Activated CD8-positive, alpha-beta T cell treated with anti-CD3 and anti-CD28 coated beads, Interleukin-2, amount 10 ng/mL, durations not matched to agents 7 days and 5 days (primary cell): ENCODE results near the gene KCP. TPM values are rescaled to one million over a fixed set of nuclear protein-coding genes. Genes with fewer than 3 reads are reported as not detected.

Experiments
- ATAC-seq: fragments of 150-1000 bp; cut with Tn5 transposase; one replicate; pipeline ENCODE4 v1.10.0; 2021; ENCODE audit warnings: moderate library complexity
- CTCF ChIA-PET: fragments of 350-600 bp; sonication (Branson Sonifier 250); formaldehyde crosslinking; loops from one replicate; lab custom pipeline; 2021; ENCODE audit warnings: antibody characterized with exemption; lab: Charles Lee
- POLR2A ChIA-PET: fragments of 350-600 bp; sonication (Branson Sonifier 250); formaldehyde crosslinking; loops from one replicate; lab custom pipeline; 2021; ENCODE audit warnings: antibody characterized with exemption; lab: Charles Lee
- DNase-seq: peaks from one replicate; pipeline ENCODE4 v3.0.0-alpha.2; 2020
- H3K27ac Mint-ChIP-seq: one replicate; pipeline ENCODE4 v1.8.0; 2021; ENCODE audit warnings: mild to moderate bottlenecking, mixed read lengths
- H3K27me3 Mint-ChIP-seq: one replicate; pipeline ENCODE4 v1.8.0; 2021; ENCODE audit warnings: low read depth, mixed read lengths
- H3K36me3 Mint-ChIP-seq: one replicate; pipeline ENCODE4 v1.8.0; 2021; ENCODE audit warnings: low read depth, mixed read lengths
- H3K4me1 Mint-ChIP-seq: one replicate; pipeline ENCODE4 v1.8.0; 2021; ENCODE audit warnings: low read depth, mixed read lengths
- H3K4me3 Mint-ChIP-seq: one replicate; pipeline ENCODE4 v1.8.0; 2021; ENCODE audit warnings: mild to moderate bottlenecking, mixed read lengths
- H3K9me3 Mint-ChIP-seq: one replicate; pipeline ENCODE4 v1.8.0; 2022; ENCODE audit warnings: mixed read lengths; ENCODE audit not compliant: insufficient read depth
- total RNA-seq, 2 experiments: library from RNA; stranded (reverse); gene quantifications; one replicate each; pipeline ENCODE4 v1.2.3, GENCODE V29; 2021

Gene KCP
- total RNA-seq, 2 experiments from 2014 or later = 0.21 TPM; not detected in 1

GRCh38 chr7:128842674-128843641 is 67.6 kb downstream of the KCP start:
- Mint-ChIP-seq H3K4me1 (peaks cover 1% of the 10 kb centered on the region), H3K27me3 (no peaks in the 10 kb centered on the region)
- POLR2A ChIA-PET = interaction anchor here (1.3 kb wide), 1 partner anchor 20 kb away, joined by 5 read pairs; the partner anchor contains the start of gene ATP6V1F

DNA sequence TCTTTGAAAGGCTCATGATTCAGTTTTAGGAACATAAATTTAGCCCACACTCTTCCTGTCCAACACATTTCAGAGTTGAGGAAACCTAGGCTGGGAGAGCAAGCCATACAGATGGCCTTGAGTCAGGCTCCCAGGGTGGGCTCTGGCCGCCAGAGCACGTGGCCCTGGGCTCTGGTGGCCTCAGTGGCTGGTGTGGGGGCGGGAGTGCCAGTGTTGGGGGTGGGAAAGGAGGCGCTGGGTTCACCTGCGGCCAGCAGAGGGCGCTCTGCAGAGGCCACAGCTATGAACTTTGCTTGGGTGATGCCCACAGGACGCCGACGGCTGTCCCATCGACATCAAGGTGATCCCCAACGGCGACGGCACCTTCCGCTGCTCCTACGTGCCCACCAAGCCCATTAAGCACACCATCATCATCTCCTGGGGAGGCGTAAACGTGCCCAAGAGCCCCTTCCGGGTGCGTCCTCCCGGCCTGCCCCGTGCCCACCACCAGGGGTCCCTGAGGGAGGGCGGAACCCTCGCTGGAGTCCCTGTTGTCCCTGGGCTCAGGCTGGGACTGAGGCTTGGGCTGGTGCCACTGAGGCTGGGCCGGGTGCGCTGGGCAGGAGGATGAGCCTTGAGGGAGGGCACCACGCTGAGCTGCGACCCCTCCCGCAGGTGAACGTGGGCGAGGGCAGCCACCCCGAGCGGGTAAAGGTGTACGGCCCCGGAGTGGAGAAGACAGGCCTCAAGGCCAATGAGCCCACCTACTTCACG is 68.4 kb downstream of the KCP start:
- DNase-seq = peak; percentile 69
- no peaks in the 10 kb centered on the region for H3K36me3 Mint-ChIP-seq
- no peaks in the 10 kb centered on the region for H3K9me3 Mint-ChIP-seq
- H3K27ac Mint-ChIP-seq = peak overlapping the region; percentile 34
- peaks cover 1% of the 10 kb centered on the region for H3K4me1 Mint-ChIP-seq
- peak; percentile 64 for ATAC-seq
- ChIA-PET CTCF (interaction anchor here (0.6 to 3.1 kb wide), 10 partner anchors 8 to 41 kb away, joined by 3 to 22 read pairs (median 5); partner anchors contain the start of gene ATP6V1F), POLR2A (interaction anchor here (1.3 kb wide), 1 partner anchor 21 kb away, joined by 5 read pairs; the partner anchor contains the start of gene ATP6V1F)
- H3K4me3 Mint-ChIP-seq = no peak overlapping the region
- no peaks in the 10 kb centered on the region for H3K27me3 Mint-ChIP-seq

More at GRCh38 chr7:128842674-128843641, 67.6 kb downstream of the KCP start:
- no peaks in the 10 kb centered on the region for H3K36me3 Mint-ChIP-seq
- no peaks in the 10 kb centered on the region for H3K9me3 Mint-ChIP-seq
- no peak for DNase-seq
- ATAC-seq = no peak
- no peak overlapping the region for H3K27ac Mint-ChIP-seq
- no peak overlapping the region for H3K4me3 Mint-ChIP-seq
- CTCF ChIA-PET = interaction anchor here (0.6 to 3.1 kb wide), 9 partner anchors 7 to 323 kb away, joined by 3 to 22 read pairs (median 6); partner anchors contain the start of gene ATP6V1F

GRCh38 chr7:128841171-128841690 is 69.3 kb downstream of the KCP start:
- Mint-ChIP-seq H3K36me3 (no peaks in the 10 kb centered on the region), H3K27me3 (no peaks in the 10 kb centered on the region), H3K4me1 (peaks cover 1% of the 10 kb centered on the region), H3K4me3 (no peak overlapping the region), H3K9me3 (no peaks in the 10 kb centered on the region), H3K27ac (no peak overlapping the region)
- ATAC-seq = no peak
- no peak for DNase-seq
- ChIA-PET CTCF (interaction anchor here (0.7 to 2.1 kb wide), 5 partner anchors 8 to 42 kb away, joined by 3 to 13 read pairs (median 5); partner anchors contain the start of gene ATP6V1F), POLR2A (no interaction called here)

- H3K27me3 Mint-ChIP-seq = no peaks in the 10 kb centered on the region
- H3K9me3 Mint-ChIP-seq = no peaks in the 10 kb centered on the region
- no peak overlapping the region for H3K27ac Mint-ChIP-seq
- POLR2A ChIA-PET = interaction anchor here (1.3 kb wide), 1 partner anchor 9 kb away, joined by 4 read pairs; no protein-coding TSS in a partner anchor
- DNase-seq (no peak), ATAC-seq (no peak)
- no peak overlapping the region for H3K4me3 Mint-ChIP-seq
- H3K36me3 Mint-ChIP-seq = no peaks in the 10 kb centered on the region
- CTCF ChIA-PET = interaction anchor here (0.7 to 2.1 kb wide), 5 partner anchors 17 to 43 kb away, joined by 3 to 13 read pairs (median 4); partner anchors contain the start of gene ATP6V1F
- peaks cover 1% of the 10 kb centered on the region for H3K4me1 Mint-ChIP-seq
These were observed 70.0 kb downstream of the KCP start for GRCh38 chr7:128840326-128841170.

DNA sequence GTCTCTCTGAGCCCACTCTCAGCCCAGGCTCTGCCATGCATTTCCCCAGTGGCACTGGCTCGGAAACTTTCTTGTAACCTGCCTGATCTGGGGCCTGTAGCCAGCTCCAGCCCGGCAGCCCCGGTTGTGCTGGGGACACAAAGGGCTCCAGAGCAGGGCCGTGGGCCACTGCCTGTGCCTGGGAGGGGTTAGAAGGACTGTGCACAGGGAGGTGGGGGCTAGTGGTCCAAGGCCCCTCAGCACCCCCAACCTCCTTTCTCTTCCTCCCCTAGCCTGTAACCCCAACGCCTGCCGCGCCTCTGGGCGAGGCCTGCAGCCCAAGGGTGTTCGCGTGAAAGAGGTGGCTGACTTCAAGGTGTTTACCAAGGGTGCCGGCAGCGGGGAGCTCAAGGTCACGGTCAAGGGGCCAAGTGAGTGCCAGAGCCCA is 70.7 kb downstream of the KCP start:
- ATAC-seq = no peak
- DNase-seq = no peak
- Mint-ChIP-seq H3K9me3 (no peaks in the 10 kb centered on the region), H3K36me3 (no peaks in the 10 kb centered on the region), H3K27me3 (no peaks in the 10 kb centered on the region), H3K27ac (no peak overlapping the region), H3K4me1 (peaks cover 1% of the 10 kb centered on the region), H3K4me3 (no peak overlapping the region)
- CTCF ChIA-PET = interaction anchor here (1.5 kb wide), 1 partner anchor 43 kb away, joined by 4 read pairs; no protein-coding TSS in a partner anchor
- POLR2A ChIA-PET = interaction anchor here (1.3 kb wide), 1 partner anchor 10 kb away, joined by 4 read pairs; no protein-coding TSS in a partner anchor

DNA sequence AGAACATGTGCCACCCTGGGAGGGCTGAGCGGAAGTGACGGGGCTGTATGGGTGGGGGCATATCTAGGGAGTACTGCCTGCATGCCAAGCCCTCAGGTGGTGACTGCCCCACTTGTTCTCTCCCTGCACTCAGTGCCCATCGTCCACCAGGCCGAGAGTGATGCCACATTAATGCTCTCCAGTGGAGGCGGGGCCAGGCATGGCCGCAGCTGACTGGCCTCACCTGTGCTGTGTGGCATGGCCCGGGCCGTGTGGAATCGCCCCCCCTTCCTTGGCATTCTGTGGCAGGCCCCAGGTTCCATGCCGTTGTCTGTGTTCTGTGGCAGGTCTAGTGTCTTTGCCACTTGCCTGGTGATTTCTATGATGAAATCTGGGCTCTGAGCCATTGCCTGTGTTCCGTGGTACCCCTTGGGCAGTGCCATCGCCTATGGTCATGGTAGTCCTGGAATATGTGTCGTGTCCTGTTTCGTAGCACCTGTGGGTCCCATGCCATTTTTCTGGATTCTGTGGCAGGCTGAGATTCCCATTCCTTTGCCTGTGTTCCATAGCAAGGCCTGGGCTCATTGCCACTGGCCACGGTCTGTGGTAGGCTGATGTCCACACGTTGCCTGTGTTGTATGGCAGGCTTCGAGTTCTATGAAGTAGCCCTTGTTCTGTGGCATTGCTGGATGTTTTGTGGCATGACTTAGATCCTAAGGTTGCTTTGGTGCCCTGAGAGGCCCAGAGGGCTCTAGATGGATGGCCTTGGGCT is 71.4 kb downstream of the KCP start:
- H3K27ac Mint-ChIP-seq = no peak overlapping the region
- ATAC-seq = no peak
- no peaks in the 10 kb centered on the region for H3K9me3 Mint-ChIP-seq
- H3K36me3 Mint-ChIP-seq = no peaks in the 10 kb centered on the region
- DNase-seq = no peak
- POLR2A ChIA-PET = interaction anchor here (0.5 to 1.3 kb wide), 2 partner anchors 11 to 25 kb away, joined by 4 to 5 read pairs; no protein-coding TSS in a partner anchor
- H3K4me3 Mint-ChIP-seq = no peak overlapping the region
- H3K4me1 Mint-ChIP-seq = peaks cover 1% of the 10 kb centered on the region
- no peaks in the 10 kb centered on the region for H3K27me3 Mint-ChIP-seq
- CTCF ChIA-PET = interaction anchor here (1.5 kb wide), 1 partner anchor 44 kb away, joined by 4 read pairs; no protein-coding TSS in a partner anchor

DNA sequence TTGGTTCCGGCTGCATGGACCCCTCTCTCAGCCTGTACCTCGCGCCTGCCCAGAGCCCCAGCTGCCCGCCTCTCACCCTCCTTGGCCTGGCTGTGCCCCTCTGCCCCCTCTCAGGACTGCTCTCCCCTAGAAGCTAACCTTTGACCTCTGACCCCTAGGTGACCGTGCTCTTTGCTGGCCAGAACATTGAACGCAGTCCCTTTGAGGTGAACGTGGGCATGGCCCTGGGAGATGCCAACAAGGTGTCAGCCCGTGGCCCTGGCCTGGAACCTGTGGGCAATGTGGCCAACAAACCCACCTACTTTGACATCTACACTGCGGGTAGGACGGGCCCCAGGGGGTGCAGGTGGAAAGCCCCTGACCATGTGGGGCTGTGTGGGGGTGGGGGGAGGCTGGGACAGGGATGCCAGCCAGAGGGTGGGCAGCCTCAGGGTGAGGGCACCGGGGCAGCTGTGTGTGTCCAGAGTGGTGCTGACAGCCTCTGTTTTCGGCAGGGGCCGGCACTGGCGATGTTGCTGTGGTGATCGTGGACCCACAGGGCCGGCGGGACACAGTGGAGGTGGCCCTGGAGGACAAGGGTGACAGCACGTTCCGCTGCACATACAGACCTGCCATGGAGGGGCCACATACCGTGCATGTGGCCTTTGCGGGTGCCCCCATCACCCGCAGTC is 72.3 kb downstream of the KCP start:
- Mint-ChIP-seq H3K4me3 (no peak overlapping the region), H3K4me1 (peaks cover 1% of the 10 kb centered on the region), H3K27me3 (no peaks in the 10 kb centered on the region), H3K9me3 (no peaks in the 10 kb centered on the region), H3K27ac (no peak overlapping the region), H3K36me3 (no peaks in the 10 kb centered on the region)
- ATAC-seq (no peak), DNase-seq (no peak)
- CTCF ChIA-PET = no interaction called here
- POLR2A ChIA-PET = no interaction called here

DNA sequence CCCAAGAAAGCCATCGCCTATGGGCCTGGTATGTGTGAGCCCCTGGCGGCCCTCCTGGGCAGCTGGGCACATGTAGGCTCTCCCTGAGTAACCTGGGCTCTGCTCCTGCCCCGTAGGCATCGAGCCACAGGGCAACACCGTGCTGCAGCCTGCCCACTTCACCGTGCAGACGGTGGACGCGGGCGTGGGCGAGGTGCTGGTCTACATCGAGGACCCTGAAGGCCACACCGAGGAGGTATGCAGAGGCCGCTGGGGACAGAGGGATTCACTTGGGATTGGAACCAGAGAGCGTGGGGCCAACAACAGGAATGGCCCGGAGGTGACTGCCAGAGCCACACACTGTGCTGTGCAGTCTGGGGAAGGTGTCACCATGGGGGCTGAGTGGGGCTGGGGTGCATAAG is 73.0 kb downstream of the KCP start:
- CTCF ChIA-PET = no interaction called here
- POLR2A ChIA-PET = no interaction called here
- DNase-seq = no peak
- Mint-ChIP-seq H3K4me3 (no peak overlapping the region), H3K36me3 (no peaks in the 10 kb centered on the region), H3K4me1 (peaks cover 1% of the 10 kb centered on the region), H3K9me3 (no peaks in the 10 kb centered on the region), H3K27me3 (peaks cover under 1% of the 10 kb centered on the region), H3K27ac (no peak overlapping the region)
- no peak for ATAC-seq

- no peaks in the 10 kb centered on the region for H3K36me3 Mint-ChIP-seq
- no peak overlapping the region for H3K27ac Mint-ChIP-seq
- no peaks in the 10 kb centered on the region for H3K9me3 Mint-ChIP-seq
- H3K4me3 Mint-ChIP-seq = no peak overlapping the region
- CTCF ChIA-PET = interaction anchor here (0.9 to 2.4 kb wide), 2 partner anchors 26 to 46 kb away, joined by 3 to 9 read pairs; partner anchors contain the start of gene ATP6V1F
- DNase-seq = no peak
- POLR2A ChIA-PET = no interaction called here
- peaks cover under 1% of the 10 kb centered on the region for H3K4me1 Mint-ChIP-seq
- peaks cover 5% of the 10 kb centered on the region for H3K27me3 Mint-ChIP-seq
- no peak for ATAC-seq
These were observed 73.7 kb downstream of the KCP start for GRCh38 chr7:128836729-128837348.
